ENCODE results near the gene MECP2.
A peak's percentile ranks its signal among the peaks of the same experiment; 100 is the strongest.

MECP2 gene

DNA sequence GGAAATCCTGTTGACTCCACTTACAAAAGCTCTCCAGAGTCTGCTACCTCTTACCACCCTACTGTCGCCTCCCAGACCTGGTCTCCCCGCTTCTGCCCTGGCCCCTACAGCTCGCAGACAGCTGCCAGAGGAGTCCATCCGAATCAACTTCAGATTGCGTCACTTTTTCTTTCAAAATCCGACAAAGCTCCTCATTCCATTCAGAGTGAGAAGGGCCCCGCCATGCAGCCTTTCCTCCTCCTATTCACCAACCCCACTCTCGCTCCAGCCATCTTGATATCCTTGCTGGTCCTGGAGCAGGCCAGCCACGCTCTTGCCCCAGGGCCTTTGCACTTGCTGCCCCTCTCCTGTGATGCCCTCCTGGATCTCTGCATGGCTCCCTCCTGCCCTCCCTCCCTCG, 41.3 kb upstream of the MECP2 start:
- TF ChIP-seq, protein P1, sequence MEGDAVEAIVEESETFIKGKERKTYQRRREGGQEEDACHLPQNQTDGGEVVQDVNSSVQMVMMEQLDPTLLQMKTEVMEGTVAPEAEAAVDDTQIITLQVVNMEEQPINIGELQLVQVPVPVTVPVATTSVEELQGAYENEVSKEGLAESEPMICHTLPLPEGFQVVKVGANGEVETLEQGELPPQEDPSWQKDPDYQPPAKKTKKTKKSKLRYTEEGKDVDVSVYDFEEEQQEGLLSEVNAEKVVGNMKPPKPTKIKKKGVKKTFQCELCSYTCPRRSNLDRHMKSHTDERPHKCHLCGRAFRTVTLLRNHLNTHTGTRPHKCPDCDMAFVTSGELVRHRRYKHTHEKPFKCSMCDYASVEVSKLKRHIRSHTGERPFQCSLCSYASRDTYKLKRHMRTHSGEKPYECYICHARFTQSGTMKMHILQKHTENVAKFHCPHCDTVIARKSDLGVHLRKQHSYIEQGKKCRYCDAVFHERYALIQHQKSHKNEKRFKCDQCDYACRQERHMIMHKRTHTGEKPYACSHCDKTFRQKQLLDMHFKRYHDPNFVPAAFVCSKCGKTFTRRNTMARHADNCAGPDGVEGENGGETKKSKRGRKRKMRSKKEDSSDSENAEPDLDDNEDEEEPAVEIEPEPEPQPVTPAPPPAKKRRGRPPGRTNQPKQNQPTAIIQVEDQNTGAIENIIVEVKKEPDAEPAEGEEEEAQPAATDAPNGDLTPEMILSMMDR (IDR thresholded peaks at IDR 0.05; ENCODE audit: control extremely low read depth, extremely low read depth, low read depth, missing control alignments): no peak
- POLR2A ChIA-PET: no interaction called here
- CTCF ChIA-PET: no interaction called here
- no peak for DNase-seq (ENCODE audit: extremely low spot score)

DNA sequence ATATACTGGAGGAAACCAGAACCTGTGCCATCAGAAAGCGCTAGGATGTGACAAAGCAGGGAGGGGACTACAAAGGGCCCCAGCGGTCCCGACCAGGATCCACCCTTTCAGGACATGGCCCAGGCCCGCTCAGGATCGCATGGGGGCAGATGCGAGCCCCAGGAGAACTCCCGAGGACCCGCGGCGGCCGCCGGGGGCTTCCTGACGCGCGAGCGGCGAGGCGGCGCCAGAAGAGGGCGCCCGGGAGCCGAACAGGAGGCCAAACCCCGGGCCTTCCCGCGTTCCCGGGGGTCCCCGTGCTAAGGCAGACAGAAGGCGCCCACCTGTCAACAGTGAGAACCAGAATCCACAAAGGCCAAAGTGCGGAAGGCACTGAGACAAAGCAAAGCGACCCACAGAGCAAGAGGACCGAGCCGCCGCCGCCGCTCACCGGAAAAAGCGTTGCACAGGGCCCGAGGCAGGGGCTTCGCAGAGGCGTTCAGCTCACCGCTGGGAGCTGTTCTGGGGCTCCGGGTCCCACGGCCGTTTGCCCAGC, 39.2 kb upstream of the MECP2 start:
- ChIA-PET POLR2A (no interaction called here), CTCF (interaction anchor here (0.6 to 1.8 kb wide), 9 partner anchors 10 to 405 kb away, joined by 3 to 6 read pairs (median 3); no protein-coding TSS in a partner anchor)
- TF ChIP-seq, protein P1 (IDR thresholded peaks at IDR 0.05; ENCODE audit: control extremely low read depth, extremely low read depth, low read depth, missing control alignments): peak; percentile 45
- DNase-seq (ENCODE audit: extremely low spot score): peak; percentile 70

DNA sequence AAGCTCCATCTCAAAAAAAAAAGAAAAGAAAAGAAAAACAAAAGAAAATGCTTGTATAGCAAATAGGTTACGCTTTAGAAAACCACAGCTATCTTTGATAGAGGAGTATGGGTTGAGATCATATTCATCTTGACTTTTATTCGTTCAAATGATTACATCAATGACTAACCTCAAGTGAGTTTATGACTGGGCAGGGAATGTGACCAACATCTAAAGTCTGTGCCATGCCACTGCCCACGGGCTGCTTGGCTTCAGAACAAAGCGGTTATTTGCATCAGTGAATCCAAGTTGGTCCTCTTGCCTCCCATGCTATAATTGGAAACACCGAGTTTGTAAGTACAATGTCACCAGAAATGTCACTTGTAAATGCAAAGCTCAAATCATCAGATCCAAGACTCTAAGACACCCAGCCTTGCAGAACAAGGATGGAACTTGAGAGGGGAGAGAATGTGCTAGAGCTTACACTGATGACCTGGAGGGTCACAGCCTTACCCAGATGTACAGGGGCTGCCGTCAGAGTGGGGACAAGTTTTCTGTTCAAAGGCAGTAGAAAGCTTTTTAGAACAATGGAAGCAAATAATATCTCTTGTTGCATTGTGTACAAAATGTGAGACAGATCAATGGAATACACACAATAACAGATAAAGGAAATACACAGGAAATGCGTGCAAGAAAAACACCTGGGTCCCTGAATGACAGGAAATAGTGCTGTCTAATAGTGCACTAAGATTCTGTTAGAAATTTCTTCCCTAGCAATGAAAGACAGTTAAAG, 38.1 kb upstream of the MECP2 start:
- TF ChIP-seq, protein P1 (IDR thresholded peaks at IDR 0.05; ENCODE audit: control extremely low read depth, extremely low read depth, low read depth, missing control alignments): no peak
- no peak for DNase-seq (ENCODE audit: extremely low spot score)
- POLR2A ChIA-PET: no interaction called here
- CTCF ChIA-PET: interaction anchor here (1.1 to 1.8 kb wide), 5 partner anchors 33 to 406 kb away, joined by 3 to 6 read pairs (median 3); no protein-coding TSS in a partner anchor

DNA sequence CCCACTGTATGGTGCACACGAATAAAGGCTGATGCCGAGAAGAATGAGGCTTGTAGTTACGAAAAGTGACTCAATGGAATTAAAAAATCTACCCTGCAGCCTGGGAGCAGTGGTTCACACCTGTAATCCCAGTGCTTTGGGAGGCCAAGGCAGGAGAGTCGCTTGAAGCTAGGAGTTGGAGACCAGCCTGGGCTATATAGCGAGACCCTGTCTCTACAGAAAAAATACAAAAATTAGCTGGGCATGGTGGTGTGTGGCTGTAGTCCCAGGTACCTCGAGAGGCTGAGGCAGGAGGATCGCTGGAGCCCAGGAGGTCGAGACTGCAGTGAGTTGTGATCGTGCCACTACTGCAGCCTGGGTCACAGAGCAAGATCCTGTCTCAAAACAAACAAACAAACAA, 34.8 kb upstream of the MECP2 start:
- ChIA-PET CTCF (no interaction called here), POLR2A (no interaction called here)
- TF ChIP-seq, protein P1 (IDR thresholded peaks at IDR 0.05; ENCODE audit: control extremely low read depth, extremely low read depth, low read depth, missing control alignments): no peak
- DNase-seq (ENCODE audit: extremely low spot score): no peak

DNA sequence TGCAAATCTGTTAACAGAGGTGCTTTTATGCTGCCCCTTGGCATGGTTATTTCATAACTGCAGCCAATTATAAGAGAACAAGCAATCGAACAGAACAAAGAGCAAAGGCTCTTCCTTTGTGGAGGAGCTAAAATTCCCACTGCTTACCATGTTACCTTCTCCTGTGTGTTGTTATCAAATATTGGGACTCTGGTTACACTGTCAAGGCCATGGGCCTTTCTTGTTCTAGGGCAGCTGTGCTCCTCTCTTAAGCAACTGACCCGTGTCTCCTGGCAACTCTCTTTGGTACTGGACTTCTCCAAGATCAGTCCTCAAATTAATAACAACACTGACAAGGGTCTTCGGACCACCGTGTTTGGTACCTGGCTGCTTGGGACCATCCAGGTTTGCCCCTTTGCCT, 34.4 kb upstream of the MECP2 start:
- ChIA-PET CTCF (no interaction called here), POLR2A (no interaction called here)
- no peak for DNase-seq (ENCODE audit: extremely low spot score)
- TF ChIP-seq, protein P1 (IDR thresholded peaks at IDR 0.05; ENCODE audit: control extremely low read depth, extremely low read depth, low read depth, missing control alignments): no peak

DNA sequence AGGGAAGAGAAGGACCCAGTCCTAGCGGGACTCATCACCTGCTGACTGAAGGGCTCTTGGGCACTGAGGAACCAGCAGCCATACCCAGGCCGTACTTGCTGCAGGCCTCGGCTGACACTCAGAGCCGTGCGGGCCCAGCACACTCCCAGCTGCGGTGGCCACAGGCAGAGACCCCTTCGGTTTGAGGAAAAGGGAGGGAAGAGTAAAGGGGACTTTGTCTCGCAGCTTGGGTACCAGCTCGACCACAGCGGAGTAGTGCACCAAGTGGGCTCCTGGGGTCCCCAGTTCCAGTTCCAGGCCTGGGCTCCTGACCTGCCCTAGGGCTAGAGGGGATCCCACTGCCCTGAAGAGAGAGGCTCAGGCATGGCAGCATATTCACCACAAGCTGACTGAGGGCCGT, 28.6 kb upstream of the MECP2 start:
- TF ChIP-seq, protein P1 (IDR thresholded peaks at IDR 0.05; ENCODE audit: control extremely low read depth, extremely low read depth, low read depth, missing control alignments): no peak
- POLR2A ChIA-PET: no interaction called here
- CTCF ChIA-PET: interaction anchor here (1.6 kb wide), 1 partner anchor 11 kb away, joined by 4 read pairs; no protein-coding TSS in a partner anchor
- DNase-seq (ENCODE audit: extremely low spot score): no peak
